Activated CD4-positive, CD25-positive, alpha-beta regulatory T cell treated with anti-CD3 and anti-CD28 coated beads, Interleukin-2, amount 50 U/mL, for 24 hours (primary cell): ENCODE results near the gene UGT1A6.
"Not testable (repeated sequence)": the region's sequence is repeated elsewhere in the genome, so short reads cannot be mapped to it uniquely, and the experiment has no call there.

Experiments used
- ATAC-seq, 2 donors: fragments of 150-1000 bp; cut with Tn5 transposase; one replicate each; pipeline ENCODE4 v1.10.0; 2021; ENCODE audit warnings: mild to moderate bottlenecking in 1 of 2, moderate library complexity in 1 of 2

Gene UGT1A6

GRCh38 chr2:233736868-233737653 lies 44.4 kb downstream of the UGT1A6 start:
- ATAC-seq, result not testable (repeated sequence)

- no peak for ATAC-seq
Measured at GRCh38 chr2:233740870-233741269, 48.2 kb downstream of the UGT1A6 start.

DNA sequence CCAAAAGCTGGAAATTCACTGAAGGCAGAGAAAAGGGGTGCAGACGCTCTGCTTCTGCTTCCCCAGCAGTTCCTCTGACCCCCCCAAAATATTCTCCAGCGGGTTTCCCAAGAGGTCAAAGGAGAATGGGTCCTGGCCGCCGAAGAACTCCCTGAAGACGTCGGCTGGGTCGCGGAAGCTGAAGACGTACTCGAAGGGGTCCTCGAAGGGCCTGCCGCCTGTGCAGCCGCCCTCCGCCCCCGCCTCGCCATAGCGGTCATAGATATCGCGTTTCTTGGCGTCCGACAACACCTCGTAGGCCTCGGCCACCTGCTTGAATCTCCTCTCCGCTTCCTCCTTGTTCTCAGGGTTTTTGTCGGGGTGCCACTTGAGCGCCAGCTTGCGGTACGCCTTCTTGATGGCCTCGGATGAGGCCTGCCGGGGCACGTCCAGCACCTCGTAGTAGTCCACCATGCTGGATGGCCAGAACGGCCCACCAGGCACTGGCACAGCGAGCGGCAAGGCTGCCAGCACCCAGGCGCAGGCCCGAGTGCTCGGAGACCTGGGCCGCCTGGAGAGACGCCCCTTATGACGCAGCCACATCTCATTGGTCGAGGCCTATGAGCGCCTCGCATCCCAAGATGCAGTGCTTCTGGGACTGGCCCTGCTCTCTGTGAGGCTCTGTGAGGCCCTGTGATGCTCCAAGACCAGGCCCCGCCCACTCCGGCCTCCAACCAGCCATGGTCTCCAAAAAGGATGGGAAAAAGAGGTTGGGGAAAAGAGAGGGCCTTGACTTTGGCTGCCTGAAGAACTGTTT lies 51.0 kb downstream of the UGT1A6 start:
- no peak for ATAC-seq

- no peak for ATAC-seq
Measured at GRCh38 chr2:233745073-233745755, 52.5 kb downstream of the UGT1A6 start.

DNA sequence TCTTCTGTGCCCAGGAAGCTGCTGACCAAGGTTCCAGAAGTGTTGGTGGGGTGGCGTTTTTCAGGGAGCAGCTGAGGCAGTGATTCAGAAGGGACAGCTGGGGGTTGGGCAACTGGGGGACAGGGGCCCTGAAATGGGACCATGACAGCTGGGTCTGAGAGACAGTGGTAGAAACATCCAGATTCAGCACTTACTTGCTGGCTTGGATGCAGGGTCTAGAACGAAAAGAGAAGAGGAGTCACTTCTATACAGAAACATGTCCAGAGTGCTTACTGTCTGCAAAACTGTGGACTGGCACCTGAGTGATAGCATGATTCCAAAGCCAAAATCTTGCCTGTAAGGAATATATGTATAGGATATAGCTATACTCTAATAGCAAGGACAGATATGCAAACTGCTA lies 53.1 kb downstream of the UGT1A6 start:
- not testable (repeated sequence) for ATAC-seq

DNA sequence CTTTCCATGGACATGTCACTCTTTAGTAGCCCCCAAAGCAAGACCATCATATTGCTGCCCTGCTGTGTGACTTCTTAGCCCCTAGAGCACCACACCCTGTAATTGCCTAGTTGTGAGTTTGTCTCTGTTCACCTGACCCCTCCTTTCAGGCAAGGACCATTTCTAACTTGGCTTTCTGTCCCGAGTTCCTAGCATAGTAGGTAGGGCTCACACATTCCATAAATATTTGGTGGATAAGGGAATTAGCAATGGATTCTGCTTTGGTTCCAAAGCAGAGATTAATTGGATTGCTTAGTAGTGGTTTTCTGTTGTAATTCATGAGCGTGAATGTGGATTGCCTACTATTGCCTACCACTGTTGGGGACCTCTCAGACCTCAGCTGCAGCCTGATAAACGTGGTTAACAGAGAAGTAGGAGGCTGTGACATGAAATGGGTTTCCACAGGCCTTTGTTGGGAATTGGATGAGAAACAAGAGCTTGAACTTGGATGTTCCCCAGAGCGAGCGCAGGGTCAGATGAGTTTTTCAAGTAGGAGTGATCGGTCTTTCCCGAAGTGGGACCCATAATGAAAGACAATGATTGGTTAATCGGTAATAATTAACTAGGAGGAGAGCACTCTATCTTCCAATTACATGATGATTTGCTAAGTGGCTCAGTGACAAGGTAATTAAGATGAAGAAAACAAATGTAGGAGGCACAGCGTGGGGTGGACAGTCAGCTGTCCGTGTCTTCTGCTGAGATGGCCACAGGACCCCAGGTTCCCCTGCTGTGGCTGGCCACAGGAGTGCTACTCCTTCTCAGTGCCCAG lies 54.0 kb downstream of the UGT1A6 start:
- ATAC-seq, result no peak

GRCh38 chr2:233747283-233747544 lies 54.5 kb downstream of the UGT1A6 start:
- no peak for ATAC-seq

DNA sequence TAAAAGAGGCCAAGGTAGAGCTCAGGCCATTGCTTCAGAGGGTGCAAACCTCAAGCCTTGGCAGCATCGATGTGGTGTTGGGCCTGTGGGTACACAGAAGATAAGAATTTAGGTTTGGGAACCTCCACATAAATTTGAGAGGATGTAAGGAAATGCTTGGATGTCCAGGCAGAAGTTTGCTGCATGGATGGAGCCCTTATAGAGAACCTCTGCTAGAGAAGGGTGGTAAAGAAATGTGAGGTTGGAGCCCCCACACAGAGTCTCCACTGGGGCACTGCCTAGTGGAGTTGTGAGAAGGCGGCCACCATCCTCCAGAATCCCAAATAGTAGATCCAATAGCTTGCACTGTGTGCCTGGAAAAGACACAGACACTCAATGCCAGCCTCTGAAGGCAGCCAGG lies 58.0 kb downstream of the UGT1A6 start:
- not testable (repeated sequence) for ATAC-seq

- not testable (repeated sequence) for ATAC-seq
Measured at GRCh38 chr2:233751212-233752009, 58.7 kb downstream of the UGT1A6 start.

- no peak for ATAC-seq
Measured at GRCh38 chr2:233754872-233755611, 62.4 kb downstream of the UGT1A6 start.

- ATAC-seq, result no peak
Measured at GRCh38 chr2:233756429-233757081, 63.9 kb downstream of the UGT1A6 start.

- ATAC-seq, result no peak
Measured at GRCh38 chr2:233758141-233758540, 65.5 kb downstream of the UGT1A6 start.

DNA sequence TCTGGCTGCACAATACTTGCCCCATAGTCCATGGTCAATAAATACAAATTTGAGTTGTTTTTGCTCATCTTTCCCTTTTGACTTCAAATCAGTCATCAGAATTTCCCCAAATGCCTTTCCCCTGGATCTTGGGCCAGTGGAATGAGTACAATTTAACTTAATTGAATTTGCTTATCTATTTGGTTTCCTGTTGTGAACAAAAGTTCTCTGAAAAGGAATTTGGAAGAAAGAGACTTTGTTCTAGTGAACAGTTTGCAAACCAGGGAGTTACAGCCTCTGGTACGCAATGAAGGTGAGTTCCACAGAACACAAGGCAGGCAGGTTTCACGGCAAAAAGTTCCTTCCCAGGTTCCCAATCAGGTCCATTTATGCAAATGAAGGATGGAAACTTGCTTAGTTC lies 66.2 kb downstream of the UGT1A6 start:
- ATAC-seq, result no peak

GRCh38 chr2:233760043-233760442 lies 67.4 kb downstream of the UGT1A6 start, which contains the start of gene UGT1A1:
Gene UGT1A1 (plus strand): TSS chr2:233760270. CDS start chr2:233760288, 18 bp downstream.
- ATAC-seq, result no peak

DNA sequence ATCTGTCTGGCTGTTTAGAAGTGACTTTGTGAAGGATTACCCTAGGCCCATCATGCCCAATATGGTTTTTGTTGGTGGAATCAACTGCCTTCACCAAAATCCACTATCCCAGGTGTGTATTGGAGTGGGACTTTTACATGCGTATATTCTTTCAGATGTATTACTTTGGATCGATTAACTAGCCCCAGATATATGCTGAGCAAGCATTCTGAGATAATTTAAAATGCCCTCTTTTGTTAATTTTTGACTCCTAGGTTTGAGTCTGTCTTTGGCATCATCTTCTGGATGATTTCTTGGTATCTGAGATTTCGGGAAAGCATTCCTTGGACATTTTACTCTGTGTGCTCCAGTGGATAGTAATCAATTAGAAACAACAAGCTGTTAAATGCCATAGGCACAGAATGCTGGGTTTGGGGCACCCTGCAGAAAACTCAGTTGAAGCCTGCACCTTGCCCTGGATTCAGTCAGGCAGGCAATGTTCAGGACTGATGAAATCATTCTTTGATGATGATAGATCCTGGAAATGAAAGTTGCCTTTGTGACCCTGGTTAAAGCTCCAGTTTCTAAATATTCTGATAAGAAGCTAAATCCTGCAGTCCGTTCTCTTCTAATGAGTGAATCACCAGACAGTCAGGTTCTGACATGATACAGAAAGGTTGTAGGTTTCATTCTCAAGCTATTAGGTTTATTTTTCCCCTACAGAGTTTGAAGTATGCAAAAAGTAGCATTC lies 68.5 kb downstream of the UGT1A6 start:
- ATAC-seq, result no peak

GRCh38 chr2:233764264-233764663 lies 71.6 kb downstream of the UGT1A6 start:
- ATAC-seq, result no peak

DNA sequence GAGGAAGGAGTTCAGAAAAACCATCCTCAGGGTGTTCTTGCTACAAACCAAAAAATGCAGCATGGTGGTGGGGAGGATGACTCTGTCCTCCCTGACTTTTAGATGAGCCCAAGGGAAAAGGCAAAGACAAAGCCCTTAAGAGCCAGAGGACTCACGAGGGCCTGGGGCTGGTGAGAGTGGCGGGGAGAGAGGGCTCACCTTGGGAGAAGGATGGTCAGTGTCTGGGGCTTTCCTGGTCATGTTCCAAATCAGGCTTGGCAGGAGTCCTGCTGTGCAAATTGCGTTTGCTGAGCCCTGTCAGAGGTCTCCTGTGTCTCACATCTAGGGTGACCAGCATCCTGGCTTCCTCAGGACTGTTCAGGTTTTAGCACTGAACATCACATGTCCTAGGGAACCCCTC lies 72.1 kb downstream of the UGT1A6 start:
- no peak for ATAC-seq

DNA sequence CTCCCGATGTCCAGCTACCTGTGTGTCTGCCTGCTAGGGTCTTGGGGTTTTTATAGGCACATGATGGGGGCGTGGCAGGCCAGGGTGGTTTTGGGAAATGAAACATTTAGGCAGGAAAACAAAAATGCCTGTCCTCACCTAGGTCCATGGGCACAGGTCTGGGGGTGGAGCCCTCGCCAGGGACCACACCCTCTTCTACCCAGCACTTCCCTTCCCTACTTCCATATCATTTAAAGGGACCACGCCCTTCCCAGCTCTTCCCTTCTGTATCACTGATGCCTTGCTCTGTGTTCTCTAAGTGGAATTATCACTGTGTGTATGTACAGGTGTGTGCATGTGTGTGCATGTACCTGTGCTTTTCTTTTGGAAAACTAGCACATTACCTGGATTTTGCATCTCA lies 73.7 kb downstream of the UGT1A6 start:
- ATAC-seq, result no peak

- ATAC-seq, result no peak
Measured at GRCh38 chr2:233768076-233768475, 75.4 kb downstream of the UGT1A6 start.

DNA sequence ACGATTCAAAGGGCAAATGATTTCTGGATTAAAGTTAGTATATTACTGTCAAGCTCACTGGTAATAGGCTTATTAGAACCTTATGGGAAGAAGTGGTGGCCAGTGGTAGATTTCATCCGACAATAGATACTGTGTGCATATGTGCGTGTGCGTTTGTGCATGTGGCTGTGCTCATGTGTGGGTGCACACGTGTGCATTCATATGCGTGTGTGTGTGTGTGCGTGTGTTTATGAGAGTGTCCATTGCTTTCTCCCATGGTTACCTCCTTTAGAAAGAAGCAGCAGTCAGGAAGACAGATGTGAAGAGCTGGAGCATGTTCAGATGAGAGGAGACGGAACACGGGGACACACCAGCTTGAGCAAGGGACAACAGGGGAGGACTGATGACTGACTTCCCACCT lies 76.6 kb downstream of the UGT1A6 start:
- no peak for ATAC-seq
